Measurements from ENCODE around the gene TMEM255A. TPM values are rescaled to one million over a fixed set of nuclear protein-coding genes. Genes with fewer than 3 reads are reported as not detected.

The TMEM255A gene
- total RNA-seq, 2 experiments from 2014 or later: not detected

DNA sequence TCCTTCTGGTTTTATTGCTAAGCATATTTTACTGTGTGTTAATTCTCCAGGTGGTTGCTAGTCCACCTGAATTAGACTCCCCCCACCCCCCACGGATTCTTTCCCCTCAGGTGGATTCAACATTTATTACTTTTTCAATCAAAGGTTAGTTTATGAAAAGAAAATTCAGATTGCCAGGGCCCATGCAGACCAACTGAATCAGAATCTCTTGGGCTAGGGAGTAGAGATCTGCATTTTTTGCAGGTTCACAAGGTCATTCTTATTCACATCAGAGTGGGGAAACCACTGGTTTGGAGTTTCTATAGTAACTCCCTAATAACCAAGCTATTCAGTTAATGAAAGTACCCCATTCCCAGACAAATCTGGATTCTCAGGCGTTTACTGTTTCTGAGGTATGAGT lies 9.8 kb downstream of the TMEM255A start:
- Histone ChIP-seq H3K27ac (ENCODE audit: low read depth, low read length, poor library complexity, severe bottlenecking) (peak overlapping the region; percentile 72), H3K36me3 (ENCODE audit: insufficient read depth, low read length) (no peaks in the 10 kb centered on the region), H2AFZ (ENCODE audit: low read length) (peak overlapping the region; percentile 96; the same call in 1 of the 2 replicates), H3K9me2 (ENCODE audit: insufficient read depth, low read length) (no peaks in the 10 kb centered on the region), H3K9me3 (ENCODE audit: low read length) (no peaks in the 10 kb centered on the region), H3K4me1 (ENCODE audit: insufficient read depth, low read length, poor library complexity, severe bottlenecking) (peaks cover 43% of the 10 kb centered on the region), H3K79me2 (ENCODE audit: insufficient read depth, low read depth, low read length) (no peaks in the 10 kb centered on the region), H3K4me2 (ENCODE audit: low read length) (peak overlapping the region; percentile 87), H3K4me3 (ENCODE audit: low read depth, low read length, poor library complexity, severe bottlenecking) (peak overlapping the region; percentile 57), H4K20me1 (ENCODE audit: insufficient read depth, low read length) (no peaks in the 10 kb centered on the region)
- TF ChIP-seq EZH2phosphoT487 (IDR thresholded peaks at IDR 0.05; ENCODE audit: borderline replicate concordance, low read depth, low read length): no peak
- TF ChIP-seq, protein P1, sequence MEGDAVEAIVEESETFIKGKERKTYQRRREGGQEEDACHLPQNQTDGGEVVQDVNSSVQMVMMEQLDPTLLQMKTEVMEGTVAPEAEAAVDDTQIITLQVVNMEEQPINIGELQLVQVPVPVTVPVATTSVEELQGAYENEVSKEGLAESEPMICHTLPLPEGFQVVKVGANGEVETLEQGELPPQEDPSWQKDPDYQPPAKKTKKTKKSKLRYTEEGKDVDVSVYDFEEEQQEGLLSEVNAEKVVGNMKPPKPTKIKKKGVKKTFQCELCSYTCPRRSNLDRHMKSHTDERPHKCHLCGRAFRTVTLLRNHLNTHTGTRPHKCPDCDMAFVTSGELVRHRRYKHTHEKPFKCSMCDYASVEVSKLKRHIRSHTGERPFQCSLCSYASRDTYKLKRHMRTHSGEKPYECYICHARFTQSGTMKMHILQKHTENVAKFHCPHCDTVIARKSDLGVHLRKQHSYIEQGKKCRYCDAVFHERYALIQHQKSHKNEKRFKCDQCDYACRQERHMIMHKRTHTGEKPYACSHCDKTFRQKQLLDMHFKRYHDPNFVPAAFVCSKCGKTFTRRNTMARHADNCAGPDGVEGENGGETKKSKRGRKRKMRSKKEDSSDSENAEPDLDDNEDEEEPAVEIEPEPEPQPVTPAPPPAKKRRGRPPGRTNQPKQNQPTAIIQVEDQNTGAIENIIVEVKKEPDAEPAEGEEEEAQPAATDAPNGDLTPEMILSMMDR (conservative IDR thresholded peaks at IDR 0.05; ENCODE audit: low read length): no peak
- intact Hi-C loops (cut with micrococcal nuclease; ENCODE audit: unreplicated experiment): loop anchor here (5.0 kb wide), 1 partner anchor 156 kb away; no protein-coding TSS in a partner anchor
- DNase-seq (ENCODE audit: low spot score): no peak
- ChIA-PET POLR2A (interaction anchor here (0.7 to 1.9 kb wide), 8 partner anchors 11 to 449 kb away, joined by 3 to 8 read pairs (median 4); no protein-coding TSS in a partner anchor), CTCF (ENCODE audit: unreplicated experiment) (no interaction called here)
- no TSS peak for BruUV-seq (replicated peaks)

DNA sequence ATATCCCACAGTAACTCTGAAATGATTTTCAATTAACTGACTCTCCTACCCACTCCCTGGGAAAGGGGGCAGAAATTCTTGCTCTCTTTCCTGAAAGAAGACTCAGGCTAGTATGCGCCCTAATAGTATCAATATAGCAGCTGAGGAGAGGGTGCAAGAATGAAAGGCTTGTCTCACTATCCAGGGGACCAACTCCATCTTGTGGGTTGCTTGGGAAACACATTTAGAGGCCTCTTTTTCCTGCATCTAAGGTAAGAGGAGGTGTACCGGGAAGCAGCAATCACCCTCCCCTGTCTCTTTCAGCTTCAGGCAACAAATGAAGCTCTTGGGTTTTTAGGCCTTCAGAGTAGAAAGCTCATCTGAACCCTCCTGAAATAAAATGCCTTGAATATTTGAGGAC lies 11.3 kb downstream of the TMEM255A start:
- H4K20me1 ChIP-seq (ENCODE audit: insufficient read depth, low read length): no peaks in the 10 kb centered on the region
- peaks cover 38% of the 10 kb centered on the region for H3K4me1 ChIP-seq (ENCODE audit: insufficient read depth, low read length, poor library complexity, severe bottlenecking)
- no peak overlapping the region for H3K4me2 ChIP-seq (ENCODE audit: low read length)
- no peaks in the 10 kb centered on the region for H3K9me3 ChIP-seq (ENCODE audit: low read length)
- H3K27ac ChIP-seq (ENCODE audit: low read depth, low read length, poor library complexity, severe bottlenecking): no peak overlapping the region
- POLR2A ChIA-PET: interaction anchor here (0.6 to 1.6 kb wide), 5 partner anchors 25 to 810 kb away, joined by 3 to 4 read pairs (median 3); partner anchors contain the start of gene ATP1B4
- CTCF ChIA-PET (ENCODE audit: unreplicated experiment): no interaction called here
- DNase-seq (ENCODE audit: low spot score): peak; percentile 10
- H3K36me3 ChIP-seq (ENCODE audit: insufficient read depth, low read length): no peaks in the 10 kb centered on the region
- no peaks in the 10 kb centered on the region for H3K9me2 ChIP-seq (ENCODE audit: insufficient read depth, low read length)
- TF ChIP-seq, protein P1 (conservative IDR thresholded peaks at IDR 0.05; ENCODE audit: low read length): no peak; the same call in 1 of the 2 replicates
- TF ChIP-seq EZH2phosphoT487 (IDR thresholded peaks at IDR 0.05; ENCODE audit: borderline replicate concordance, low read depth, low read length): no peak
- H2AFZ ChIP-seq (ENCODE audit: low read length): peak overlapping the region; percentile 61; the same call in 1 of the 2 replicates
- no peak overlapping the region for H3K4me3 ChIP-seq (ENCODE audit: low read depth, low read length, poor library complexity, severe bottlenecking)
- H3K79me2 ChIP-seq (ENCODE audit: insufficient read depth, low read depth, low read length): no peaks in the 10 kb centered on the region
- BruUV-seq (replicated peaks): no TSS peak
- intact Hi-C loops (cut with micrococcal nuclease; ENCODE audit: unreplicated experiment): loop anchor here (5.0 kb wide), 1 partner anchor 157 kb away; no protein-coding TSS in a partner anchor

DNA sequence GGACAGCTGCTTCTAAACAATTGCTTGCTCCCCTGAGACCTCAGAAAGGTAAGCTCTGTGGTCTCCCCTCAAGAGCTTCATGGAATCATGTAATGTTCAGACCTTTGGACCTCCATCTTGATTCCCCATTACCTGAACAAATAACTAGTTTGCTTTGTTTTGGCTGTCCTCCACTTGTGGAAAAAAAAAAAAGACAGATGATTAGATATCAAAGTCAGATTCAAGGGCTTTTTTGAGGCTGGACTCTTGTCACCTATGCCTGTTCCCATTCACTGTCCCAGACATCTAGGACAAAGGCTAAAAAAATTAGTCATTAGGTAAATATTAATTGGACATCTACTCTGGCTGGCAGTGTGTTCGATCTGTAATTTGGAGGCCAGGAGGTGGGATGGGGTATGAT lies 13.3 kb downstream of the TMEM255A start:
- BruUV-seq (replicated peaks): no TSS peak
- CTCF ChIA-PET (ENCODE audit: unreplicated experiment): no interaction called here
- Histone ChIP-seq H3K4me1 (ENCODE audit: insufficient read depth, low read length, poor library complexity, severe bottlenecking) (peaks cover 21% of the 10 kb centered on the region), H3K36me3 (ENCODE audit: insufficient read depth, low read length) (no peaks in the 10 kb centered on the region), H3K4me2 (ENCODE audit: low read length) (no peak overlapping the region), H3K4me3 (ENCODE audit: low read depth, low read length, poor library complexity, severe bottlenecking) (no peak overlapping the region), H3K9me3 (ENCODE audit: low read length) (no peaks in the 10 kb centered on the region), H4K20me1 (ENCODE audit: insufficient read depth, low read length) (no peaks in the 10 kb centered on the region), H2AFZ (ENCODE audit: low read length) (no peak overlapping the region), H3K9me2 (ENCODE audit: insufficient read depth, low read length) (no peaks in the 10 kb centered on the region), H3K79me2 (ENCODE audit: insufficient read depth, low read depth, low read length) (no peaks in the 10 kb centered on the region), H3K27ac (ENCODE audit: low read depth, low read length, poor library complexity, severe bottlenecking) (no peak overlapping the region)
- intact Hi-C loops (cut with micrococcal nuclease; ENCODE audit: unreplicated experiment): no loop called here
- POLR2A ChIA-PET: interaction anchor here (0.7 kb wide), 1 partner anchor 79 kb away, joined by 3 read pairs; no protein-coding TSS in a partner anchor
- TF ChIP-seq, protein P1 (conservative IDR thresholded peaks at IDR 0.05; ENCODE audit: low read length): no peak
- no peak for TF ChIP-seq EZH2phosphoT487 (IDR thresholded peaks at IDR 0.05; ENCODE audit: borderline replicate concordance, low read depth, low read length)
- no peak for DNase-seq (ENCODE audit: low spot score)

Measured in OCI-LY7 (cell line).